K562 (cell line): ENCODE data around the gene ORAI3. TPM values are rescaled to one million over a fixed set of nuclear protein-coding genes. Genes with fewer than 3 reads are reported as not detected.

ENCODE experiments used
- ATAC-seq: fragments of 200-7000 bp; cut with Tn5 transposase; 3 replicates; pipeline ENCODE4 v1.9.1; 2020; ENCODE audit warnings: moderate library complexity
- BruUV-seq: library from RNA; stranded (reverse); fragments of 400-500 nt; replicated peaks from 2 replicates; lab custom pipeline; 2021; lab: Mats Ljungman, UMichigan
- CTCF ChIA-PET: fragments of 300-600 bp; formaldehyde crosslinking; extraction: SDS; loops from one replicate; lab custom pipeline; 2021; ENCODE audit warnings: low intra/inter-chr PET ratio; lab: Yijun Ruan, JAX
- POLR2A ChIA-PET: fragments of 300-600, 350-650 bp; sonication (Branson Sonifier 250); formaldehyde crosslinking; extraction: SDS; loops from one replicate; lab custom pipeline; 2021; ENCODE audit warnings: antibody characterized with exemption, inconsistent platforms; lab: Yijun Ruan, JAX
- DNase-seq, 4 experiments: peaks; one replicate each; pipeline versions ENCODE4 v3.0.0 to v3.0.0-alpha.2; 2011 to 2018; ENCODE audit warnings: low spot score in 3 of 4, mixed read lengths in 3 of 4; ENCODE audit errors: extremely low read depth in 1 of 4
- FAIRE-seq: peaks from 2 replicates; lab custom pipeline; 2011; peaks lifted over from hg19 to GRCh38; lab: Jason Lieb, UNC
- H2AFZ ChIP-seq: 2 replicates; pipeline ENCODE4 v1.6.0; 2011; ENCODE audit warnings: low read depth, low read length, control low read depth, inconsistent platforms
- H3K27ac ChIP-seq: fragments of 200-600 bp; 3 replicates; pipeline ENCODE4 v1.8.0; 2011; ENCODE audit warnings: low read depth, mild to moderate bottlenecking, control low read depth, inconsistent platforms, low read length, moderate library complexity, mixed read lengths; ENCODE audit errors: extremely low read depth
- H3K27me3 ChIP-seq, 2 experiments: fragments of 300-600 bp in 1 of 2; 2 replicates in 1 of 2; 3 replicates in 1 of 2; pipeline versions ENCODE4 v1.6.0 to v1.8.0; 2011; ENCODE audit warnings: inconsistent platforms in 2 of 2, low read length in 2 of 2, mild to moderate bottlenecking in 1 of 2, mixed read lengths in 1 of 2, moderate library complexity in 1 of 2; ENCODE audit not compliant: control insufficient read depth in 2 of 2, insufficient read depth in 2 of 2
- H3K36me3 ChIP-seq: fragments of 300-600 bp; 3 replicates; pipeline ENCODE4 v1.8.0; 2011; ENCODE audit warnings: mild to moderate bottlenecking, low read length, inconsistent platforms; ENCODE audit not compliant: control insufficient read depth, insufficient read depth
- H3K4me1 ChIP-seq, 2 experiments: fragments of 200-600 bp in 1 of 2; replicated peaks in 1 of 2; 2 replicates in 1 of 2; 3 replicates in 1 of 2; pipeline versions ENCODE4 v1.5.1 to v1.8.0; 2011; ENCODE audit warnings: inconsistent platforms in 2 of 2, low read length in 2 of 2, mild to moderate bottlenecking in 1 of 2, mixed read lengths in 1 of 2, moderate library complexity in 1 of 2; ENCODE audit not compliant: control insufficient read depth in 2 of 2, insufficient read depth in 2 of 2
- H3K4me2 ChIP-seq: 2 replicates; pipeline ENCODE4 v1.6.1; 2011; ENCODE audit warnings: low read length, control low read depth, inconsistent platforms, mixed read lengths; ENCODE audit not compliant: insufficient read depth
- H3K4me3 ChIP-seq: fragments of 200-600 bp; sonication (generic), shearing (Covaris generic); 2 replicates; pipeline ENCODE4 v1.5.1; 2016; ENCODE audit warnings: control low read depth, inconsistent platforms
- H3K79me2 ChIP-seq: fragments of 200-600 bp; 3 replicates; pipeline ENCODE4 v1.8.0; 2011; ENCODE audit warnings: low read length, inconsistent platforms; ENCODE audit not compliant: control insufficient read depth, insufficient read depth
- H3K9ac ChIP-seq, 2 experiments: 2 replicates each; pipeline versions ENCODE4 v1.6.0 to v1.6.1; 2011; ENCODE audit warnings: low read depth in 2 of 2, low read length in 2 of 2, control low read depth in 1 of 2, inconsistent platforms in 1 of 2, mild to moderate bottlenecking in 1 of 2, mixed read lengths in 1 of 2; ENCODE audit not compliant: insufficient read depth in 1 of 2
- H3K9me1 ChIP-seq: one replicate; pipeline ENCODE4 v1.6.0; 2011; ENCODE audit warnings: inconsistent platforms, mild to moderate bottlenecking, low read length, moderate library complexity; ENCODE audit not compliant: control insufficient read depth, insufficient read depth
- H3K9me3 ChIP-seq: replicated peaks from 2 replicates; pipeline ENCODE4 v1.5.1; 2011; ENCODE audit warnings: low read depth, low read length, inconsistent platforms; ENCODE audit not compliant: control insufficient read depth, insufficient read depth
- H4K20me1 ChIP-seq: replicated peaks from 2 replicates; pipeline ENCODE4 v1.6.1; 2011; ENCODE audit warnings: low read length, inconsistent platforms, mixed read lengths; ENCODE audit not compliant: control insufficient read depth, insufficient read depth
- FOSL1 ChIP-seq: fragments of 200-800 bp; sonication (Bioruptor generic); conservative IDR thresholded peaks from 2 replicates; pipeline ENCODE4 v1.6.1; 2016; ENCODE audit warnings: missing genetic modification characterization, missing compliant biosample characterization
- FOXM1 ChIP-seq, 2 experiments: fragments of 450-650 bp in 1 of 2; sonication (generic) in 1 of 2; formaldehyde crosslinking in 1 of 2; IDR thresholded peaks; 2 replicates each; pipeline versions ENCODE4 v1.6.1 to v1.9.0; 2017 to 2022; ENCODE audit warnings: low read depth in 2 of 2, mild to moderate bottlenecking in 2 of 2, missing genetic modification reagents in 1 of 2, moderate library complexity in 1 of 2
- ILK ChIP-seq: fragments of 450-650 bp; IDR thresholded peaks from 2 replicates; pipeline ENCODE4 v1.6.1; 2016; ENCODE audit warnings: missing genetic modification characterization, low read depth, mild to moderate bottlenecking, missing compliant biosample characterization, moderate library complexity, borderline replicate concordance
- MBD2 ChIP-seq: sonication (generic); IDR thresholded peaks from 2 replicates; pipeline ENCODE4 v1.6.1; 2016; ENCODE audit warnings: low read depth, borderline replicate concordance
- NFRKB ChIP-seq: fragments of 450-650 bp; IDR thresholded peaks from 2 replicates; pipeline ENCODE4 v1.6.1; 2016; ENCODE audit warnings: low read depth
- NONO ChIP-seq, 2 experiments: fragments of 200-400 bp in 1 of 2; fragments of 450-650 bp in 1 of 2; formaldehyde crosslinking in 1 of 2; IDR thresholded peaks; 2 replicates each; pipeline ENCODE4 v1.6.1; 2017; ENCODE audit warnings: low read depth in 2 of 2, mild to moderate bottlenecking in 2 of 2, moderate library complexity in 2 of 2, low read length in 1 of 2
- PHB ChIP-seq: fragments of 250-450 bp; sonication (Bioruptor Pico); IDR thresholded peaks from 2 replicates; pipeline ENCODE4 v1.5.0; 2021
- PREB ChIP-seq: sonication (generic); formaldehyde crosslinking; IDR thresholded peaks from 2 replicates; pipeline ENCODE4 v1.8.1; 2023; ENCODE audit warnings: mild to moderate bottlenecking, missing genetic modification reagents
- RBFOX2 ChIP-seq: fragments of 200-400 bp; formaldehyde crosslinking; IDR thresholded peaks from 2 replicates; pipeline ENCODE4 v1.6.1; 2017; ENCODE audit warnings: low read depth, mild to moderate bottlenecking, low read length, moderate library complexity
- RBM34 ChIP-seq: fragments of 200-400 bp; formaldehyde crosslinking; IDR thresholded peaks from 2 replicates; pipeline ENCODE4 v1.6.1; 2018; ENCODE audit warnings: low read length, borderline replicate concordance; ENCODE audit not compliant: insufficient read depth
- U2AF1 ChIP-seq: fragments of 200-400 bp; formaldehyde crosslinking; optimal IDR thresholded peaks from 2 replicates; pipeline ENCODE3; 2017; ENCODE audit warnings: mild to moderate bottlenecking, low read depth, low read length, moderate library complexity
- ZNF121 ChIP-seq: sonication (generic); formaldehyde crosslinking; conservative IDR thresholded peaks from 2 replicates; pipeline ENCODE4 v1.8.0; 2022; ENCODE audit warnings: missing genetic modification reagents
- ZNF280B ChIP-seq: fragments of 250-450 bp; sonication (Bioruptor Pico); IDR thresholded peaks from 2 replicates; pipeline ENCODE4 v1.5.1; 2021; ENCODE audit warnings: mild to moderate bottlenecking
- ZNF3 ChIP-seq: fragments of 250-450 bp; sonication (Bioruptor Pico); IDR thresholded peaks from 2 replicates; pipeline ENCODE4 v1.5.0; 2021; ENCODE audit warnings: mild to moderate bottlenecking, moderate library complexity
- ZNF780A ChIP-seq: fragments of 250-450 bp; sonication (Bioruptor Pico); IDR thresholded peaks from 2 replicates; pipeline ENCODE4 v1.5.0; 2021; ENCODE audit warnings: mild to moderate bottlenecking
- WGBS: fragments of 100-300 bp; shearing (Covaris generic); methylation state at CpG from one replicate; pipeline ENCODE4 v1.1.6; 2016; ENCODE audit warnings: low coverage, mixed read lengths; ENCODE audit not compliant: insufficient coverage; ENCODE audit errors: missing lambda C conversion rate; 5-methylcytosine and 5-hydroxymethylcytosine counted together
- in situ Hi-C: fragments of 300-500 bp; cut with MboI; formaldehyde crosslinking; loops from 4 replicates; pipeline ENCODE4 v1.15.0; 2018; ENCODE audit warnings: inconsistent platforms, mixed read lengths
- intact Hi-C: fragments of 100-400 bp; cut with micrococcal nuclease; formaldehyde crosslinking; loops from 2 replicates; pipeline ENCODE4 v1.14.2; 2022
- polyA plus RNA-seq, 8 experiments: library from polyadenylated mRNA; depleted of rRNA in 4 of 8; stranded (reverse) in 5 of 8; unstranded in 3 of 8; fragments of >200 nt; fragmentation: Nextera tagmentation in 2 of 8; fragmentation: Illumina TruSeq in 1 of 8; extraction: Ambion mirVana in 2 of 8; extraction: Trizol in 1 of 8; gene quantifications; 2 replicates each; pipeline versions ENCODE4 v1.2.1 to v1.2.3, GENCODE V29; 2011 to 2014; ENCODE audit warnings: inconsistent platforms in 1 of 8, missing spikeins in 1 of 8
- total RNA-seq, 7 experiments: library from RNA; depleted of rRNA in 6 of 7; stranded (reverse); fragments of >200 nt in 6 of 7; fragmentation: Illumina TruSeq in 2 of 7; extraction: Trizol in 2 of 7; gene quantifications; 2 replicates each; pipeline versions ENCODE4 v1.2.1 to v1.2.3, GENCODE V29; 2011 to 2021; ENCODE audit warnings: low replicate concordance in 1 of 7

ORAI3 gene
- total and polyA plus RNA-seq, 9 of the 15 experiments (the other 6 are each of a cell fraction or from before 2014, with no cell fraction given): 4.9 to 23.3 (median 14.1) TPM

GRCh38 chr16:30947859-30948666, 805 bp upstream of the ORAI3 start (continued):
- TF ChIP-seq ZNF280B (CRISPR knock-in tag): no peak

- H3K27ac ChIP-seq: peak overlapping the region; percentile 87
- H3K4me2 ChIP-seq: peak overlapping the region; percentile 98
- intact Hi-C loops (loop anchor here (2.0 to 10.0 kb wide), 3 partner anchors 15 to 505 kb away; partner anchors contain the start of genes ARMC5 and VKORC1), in situ Hi-C loops (loop anchor here (10.0 to 25.0 kb wide), 2 partner anchors 745 to 912 kb away; partner anchors contain the start of gene ZNF267)
- WGBS: 2% methylated on average over 21 of the region's 21 CpGs
- no peaks in the 10 kb centered on the region for H4K20me1 ChIP-seq
- CTCF ChIA-PET: no interaction called here
- H3K4me1 ChIP-seq: peaks cover 26 to 55% of the 10 kb centered on the region in 2 experiments
- peaks cover 34% of the 10 kb centered on the region; the same call in 2 of the 3 replicates for H3K36me3 ChIP-seq
- H3K27me3 ChIP-seq: no peaks in the 10 kb centered on the region
- peaks cover 32% of the 10 kb centered on the region for H3K79me2 ChIP-seq
- peak; percentile 86 for ATAC-seq
- H3K4me3 ChIP-seq: peak overlapping the region; percentile 83
- peaks cover 4% of the 10 kb centered on the region for H3K9me1 ChIP-seq
- peak; percentile 99 for FAIRE-seq
- H3K9ac ChIP-seq: peak overlapping the region; percentile 82 to 94
- no peak overlapping the region for H2AFZ ChIP-seq
- BruUV-seq: TSS peak; percentile 95
- POLR2A ChIA-PET: interaction anchor here (0.5 to 2.0 kb wide), 8 partner anchors 10 to 1096 kb away, joined by 3 to 10 read pairs (median 3); partner anchors contain the start of genes HSD3B7 and ZNF629
- peak; percentile 69 to 96 (median 77) for DNase-seq
- no peaks in the 10 kb centered on the region for H3K9me3 ChIP-seq
- peak; percentile 42; the same call in 1 of the 2 replicates for TF ChIP-seq NFRKB
- no peak for TF ChIP-seq ILK (tag)
- TF ChIP-seq RBM34: no peak
- TF ChIP-seq RBFOX2: peak; percentile 73
- peak; percentile 21; the same call in 1 of the 2 replicates for TF ChIP-seq FOXM1 (IDR thresholded peaks at IDR 0.05; ENCODE audit: low read depth)
- TF ChIP-seq FOXM1 (CRISPR knock-in tag; IDR thresholded peaks at IDR 0.05; ENCODE audit: low read depth): no peak
- no peak for TF ChIP-seq PREB (CRISPR knock-in tag)
- TF ChIP-seq NONO (IDR thresholded peaks at IDR 0.05; ENCODE audit: low read depth in 2 of 2, low read length in 1 of 2): no peak
- TF ChIP-seq ZNF780A (CRISPR knock-in tag): no peak
- TF ChIP-seq PHB: no peak
- TF ChIP-seq ZNF3 (CRISPR knock-in tag): 0 out of 2 replicates have a peak, but pooled peaks have one; percentile 13
- no peak for TF ChIP-seq FOSL1 (tag)
- no peak for TF ChIP-seq ZNF121 (CRISPR knock-in tag)
- TF ChIP-seq U2AF1: no peak
- peak; percentile 54; the same call in 1 of the 2 replicates for TF ChIP-seq MBD2
Observed at GRCh38 chr16:30949650-30950515, 1.0 kb downstream of the ORAI3 start.
